HG02588 (cell line): ENCODE data around the gene ARL6IP1.

Experiments
- ATAC-seq: cut with Tn5 transposase; IDR thresholded peaks from one replicate; pipeline ENCODE4 v1.9.1; 2021; ENCODE audit warnings: mild to moderate bottlenecking, moderate library complexity; ENCODE audit not compliant: unreplicated experiment

ARL6IP1 gene

GRCh38 chr16:18801145-18801972 lies at the start of gene ARL6IP1:
ARL6IP1 (minus strand) TSS chr16:18801549; CDS start chr16:18801466, 83 bp downstream.
- ATAC-seq, result peak; percentile 95

GRCh38 chr16:18846416-18846815 lies 45.1 kb upstream of the ARL6IP1 start:
- no peak for ATAC-seq

GRCh38 chr16:18842565-18842964 lies 41.2 kb upstream of the ARL6IP1 start:
- ATAC-seq, result no peak

- ATAC-seq, result no peak
These were observed 40.6 kb upstream of the ARL6IP1 start for GRCh38 chr16:18841833-18842525.

GRCh38 chr16:18839555-18839954 lies 38.2 kb upstream of the ARL6IP1 start:
- ATAC-seq, result no peak

GRCh38 chr16:18836702-18837101 lies 35.4 kb upstream of the ARL6IP1 start:
- no peak for ATAC-seq

GRCh38 chr16:18834864-18835263 lies 33.5 kb upstream of the ARL6IP1 start:
- no peak for ATAC-seq

GRCh38 chr16:18833707-18834505 lies 32.6 kb upstream of the ARL6IP1 start:
- no peak for ATAC-seq

GRCh38 chr16:18832613-18833012 lies 31.3 kb upstream of the ARL6IP1 start:
- no peak for ATAC-seq

GRCh38 chr16:18832006-18832405 lies 30.7 kb upstream of the ARL6IP1 start:
- no peak for ATAC-seq

- ATAC-seq, result no peak
These were observed 27.9 kb upstream of the ARL6IP1 start for GRCh38 chr16:18829251-18829650.

GRCh38 chr16:18827890-18828289 lies 26.5 kb upstream of the ARL6IP1 start:
- ATAC-seq, result no peak

GRCh38 chr16:18816286-18816685 lies 14.9 kb upstream of the ARL6IP1 start:
- ATAC-seq, result no peak

- no peak for ATAC-seq
These were observed 10.6 kb upstream of the ARL6IP1 start for GRCh38 chr16:18811925-18812324.

GRCh38 chr16:18809165-18809564 lies 7.8 kb upstream of the ARL6IP1 start:
- ATAC-seq, result no peak

GRCh38 chr16:18805257-18805773 lies 4.0 kb upstream of the ARL6IP1 start:
- no peak for ATAC-seq

GRCh38 chr16:18804540-18804939 lies 3.2 kb upstream of the ARL6IP1 start:
- no peak for ATAC-seq

- ATAC-seq, result no peak
These were observed 2.5 kb upstream of the ARL6IP1 start for GRCh38 chr16:18803569-18804462.

- no peak for ATAC-seq
These were observed 1.5 kb upstream of the ARL6IP1 start for GRCh38 chr16:18802767-18803343.

GRCh38 chr16:18800775-18801144 lies 589 bp downstream of the ARL6IP1 start:
- no peak for ATAC-seq
